HG03064 (cell line): ENCODE measurements around the gene LMBR1L.

ENCODE experiments used
- ATAC-seq: cut with Tn5 transposase; IDR thresholded peaks from one replicate; pipeline ENCODE4 v1.9.1; 2021; ENCODE audit warnings: low read depth; ENCODE audit not compliant: unreplicated experiment

LMBR1L gene

GRCh38 chr12:49121047-49121696 lies 10.5 kb upstream of the LMBR1L start:
- no peak for ATAC-seq

- ATAC-seq = peak; percentile 6
Measured at GRCh38 chr12:49111206-49111605, 559 bp upstream of the LMBR1L start.

DNA sequence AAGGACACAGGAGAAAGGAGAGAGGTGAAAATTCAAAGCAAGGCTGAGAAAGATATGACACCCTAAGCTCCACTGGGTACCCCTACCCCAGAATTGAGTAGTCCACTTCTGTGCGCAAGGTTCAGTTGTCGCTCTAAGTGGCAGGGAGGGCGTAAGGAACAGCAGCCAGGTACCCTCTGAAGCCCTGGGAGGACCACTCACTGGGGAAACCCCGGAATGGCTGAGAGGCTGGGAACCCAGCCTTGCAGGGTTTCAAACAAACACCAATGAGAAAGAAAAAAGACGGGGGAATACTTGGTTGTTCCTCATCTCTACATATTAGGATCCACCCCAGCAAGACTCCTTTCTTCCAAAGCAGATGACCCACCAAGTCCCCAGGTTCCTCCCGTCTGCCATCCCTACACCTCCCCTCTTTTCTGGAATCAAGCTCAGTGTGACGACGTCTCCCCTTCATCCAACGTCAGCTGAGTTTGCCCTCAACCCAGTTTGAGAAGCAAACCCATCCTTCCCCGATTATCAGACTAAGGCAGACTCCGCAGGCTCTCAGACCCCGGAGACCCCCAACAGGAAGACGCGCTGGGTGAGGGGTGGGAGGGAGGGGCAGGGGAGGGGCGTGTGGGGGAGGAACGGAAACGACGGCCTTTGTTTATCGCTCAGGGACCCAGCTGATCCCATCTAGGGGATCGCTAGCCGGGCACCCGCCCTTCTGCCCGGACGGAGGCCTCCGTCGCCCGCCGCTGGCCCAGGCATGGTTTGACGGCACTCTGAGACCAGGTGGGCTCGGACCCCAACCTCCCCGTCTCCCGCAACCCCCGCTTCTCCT lies 795 bp downstream of the LMBR1L start:
- no peak for ATAC-seq

GRCh38 chr12:49108958-49109404 lies 1.7 kb downstream of the LMBR1L start:
- no peak for ATAC-seq

- no peak for ATAC-seq
Measured at GRCh38 chr12:49105504-49106084, 5.1 kb downstream of the LMBR1L start.

GRCh38 chr12:49104822-49105221 lies 5.8 kb downstream of the LMBR1L start:
- no peak for ATAC-seq

- no peak for ATAC-seq
Measured at GRCh38 chr12:49100380-49100779, 10.3 kb downstream of the LMBR1L start.

DNA sequence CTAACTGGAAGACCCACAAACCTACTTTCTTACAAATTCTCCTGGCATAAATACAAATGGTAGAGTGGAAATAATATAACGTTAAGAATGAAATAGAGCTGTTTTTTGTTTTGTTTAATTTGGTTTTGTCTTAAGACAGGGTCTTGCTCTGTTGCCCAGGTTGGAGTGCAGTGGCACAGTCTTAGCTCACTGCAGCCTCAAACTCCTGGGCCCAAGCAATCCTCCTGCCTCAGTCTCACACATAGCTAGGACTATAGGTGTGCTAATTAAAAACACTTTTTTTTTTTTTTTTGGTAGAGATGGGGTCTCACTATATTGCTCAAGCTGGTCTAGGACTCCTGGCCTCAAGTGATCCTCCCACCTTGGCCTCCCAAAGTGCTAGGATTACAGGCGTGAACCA lies 11.9 kb downstream of the LMBR1L start:
- no peak for ATAC-seq

GRCh38 chr12:49098035-49098451 lies 12.6 kb downstream of the LMBR1L start:
- ATAC-seq = no peak

DNA sequence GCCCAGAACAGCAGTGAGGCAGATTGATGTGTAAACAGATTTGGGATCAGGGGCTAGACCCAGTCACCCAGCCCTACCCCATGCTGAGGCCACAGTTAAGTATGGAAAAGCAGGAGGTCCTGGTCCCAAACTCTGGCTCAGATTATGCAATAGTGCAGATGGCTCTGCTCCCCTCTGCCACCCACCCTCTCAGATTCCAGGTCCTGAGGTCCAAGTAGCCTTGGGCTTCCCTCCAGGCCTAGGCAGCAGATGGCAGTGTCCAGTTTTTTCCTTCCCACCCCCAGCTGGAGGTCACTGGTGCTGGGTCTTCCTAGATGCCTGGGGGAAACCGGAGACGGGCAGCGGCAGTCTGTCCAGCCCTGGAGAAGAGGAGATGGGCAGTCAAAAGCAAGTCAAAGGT lies 13.3 kb downstream of the LMBR1L start:
- no peak for ATAC-seq

DNA sequence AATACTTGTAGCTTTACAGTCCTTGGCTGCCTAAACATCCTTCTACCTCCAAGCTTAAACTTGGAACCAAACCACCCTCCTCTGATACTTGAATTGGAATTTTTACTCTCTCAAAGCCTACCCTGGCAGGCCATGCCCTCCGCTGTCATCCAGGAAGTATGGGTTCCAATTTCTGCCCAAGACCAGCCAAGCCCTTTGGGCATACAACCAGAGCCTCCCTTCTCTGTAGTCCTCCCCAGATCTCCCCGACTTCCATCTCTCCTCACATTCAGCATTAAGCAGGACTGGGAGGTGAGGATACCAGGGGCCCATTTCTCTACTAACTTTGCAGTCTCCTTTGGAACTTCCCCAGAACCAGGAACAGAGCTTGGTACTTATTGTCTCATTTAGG lies 15.7 kb downstream of the LMBR1L start:
- no peak for ATAC-seq

- no peak for ATAC-seq
Measured at GRCh38 chr12:49094160-49094974, 16.3 kb downstream of the LMBR1L start, which contains the start of gene DHH. Gene DHH, minus strand, starts transcription at chr12:49094801. Its CDS starts 289 bp downstream, at chr12:49094512.

DNA sequence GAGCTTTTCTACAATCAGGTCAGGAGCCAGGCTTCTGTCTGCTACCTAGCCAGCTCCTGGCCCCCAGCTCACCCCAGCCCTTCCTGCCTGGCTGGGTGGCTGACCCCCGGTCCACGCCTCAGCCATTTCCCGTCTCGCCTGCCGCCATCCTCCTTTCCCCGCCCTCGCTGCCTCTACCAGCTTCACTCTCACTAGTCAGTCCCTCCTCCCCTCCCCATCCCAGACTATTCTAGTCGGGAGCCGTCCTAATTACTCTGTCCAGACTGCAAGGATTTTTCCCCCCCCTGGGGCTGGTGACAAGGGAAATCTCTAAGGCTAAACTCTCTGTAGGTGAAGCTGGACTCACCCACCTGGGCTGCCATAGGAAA lies 16.9 kb downstream of the LMBR1L start:
- no peak for ATAC-seq

- no peak for ATAC-seq
Measured at GRCh38 chr12:49092816-49093406, 17.7 kb downstream of the LMBR1L start.

GRCh38 chr12:49092086-49092815 lies 18.4 kb downstream of the LMBR1L start:
- no peak for ATAC-seq

- no peak for ATAC-seq
Measured at GRCh38 chr12:49091836-49092085, 18.9 kb downstream of the LMBR1L start.

DNA sequence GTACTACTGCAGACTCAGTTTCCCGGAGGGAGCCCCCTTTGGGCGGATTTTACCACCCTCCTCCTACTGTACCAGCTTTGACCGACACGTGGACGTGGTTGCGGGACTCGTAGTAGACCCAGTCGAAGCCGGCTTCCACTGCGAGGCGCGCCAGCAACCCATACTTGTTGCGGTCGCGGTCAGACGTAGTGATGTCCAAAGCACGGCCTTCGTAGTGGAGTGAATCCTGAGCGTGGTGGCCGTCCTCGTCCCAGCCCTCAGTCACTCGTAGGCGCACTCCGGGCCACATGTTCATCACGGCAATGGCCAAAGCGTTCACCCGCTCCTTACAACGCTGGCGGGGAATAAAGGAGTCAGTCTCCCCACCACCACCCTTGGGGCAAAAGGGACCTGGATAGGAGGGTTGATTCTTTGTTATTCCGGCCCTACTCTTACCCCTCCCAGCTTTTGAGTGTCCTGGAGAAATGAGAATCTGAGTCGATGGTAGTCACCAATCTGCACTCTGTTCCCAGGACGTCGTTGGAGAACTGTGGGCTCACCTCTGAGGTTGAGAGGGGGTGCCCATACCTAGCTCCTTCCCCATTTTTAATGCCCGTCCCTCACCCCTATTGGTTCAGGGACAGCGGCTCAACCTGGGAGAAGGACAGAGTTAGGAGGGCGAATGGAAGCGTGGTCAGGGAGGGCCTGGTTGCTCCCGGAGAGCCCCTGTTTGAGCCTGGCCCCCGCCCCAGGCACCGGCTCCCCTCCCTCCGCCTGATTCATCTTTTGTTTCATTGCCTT lies 19.4 kb downstream of the LMBR1L start:
- no peak for ATAC-seq

DNA sequence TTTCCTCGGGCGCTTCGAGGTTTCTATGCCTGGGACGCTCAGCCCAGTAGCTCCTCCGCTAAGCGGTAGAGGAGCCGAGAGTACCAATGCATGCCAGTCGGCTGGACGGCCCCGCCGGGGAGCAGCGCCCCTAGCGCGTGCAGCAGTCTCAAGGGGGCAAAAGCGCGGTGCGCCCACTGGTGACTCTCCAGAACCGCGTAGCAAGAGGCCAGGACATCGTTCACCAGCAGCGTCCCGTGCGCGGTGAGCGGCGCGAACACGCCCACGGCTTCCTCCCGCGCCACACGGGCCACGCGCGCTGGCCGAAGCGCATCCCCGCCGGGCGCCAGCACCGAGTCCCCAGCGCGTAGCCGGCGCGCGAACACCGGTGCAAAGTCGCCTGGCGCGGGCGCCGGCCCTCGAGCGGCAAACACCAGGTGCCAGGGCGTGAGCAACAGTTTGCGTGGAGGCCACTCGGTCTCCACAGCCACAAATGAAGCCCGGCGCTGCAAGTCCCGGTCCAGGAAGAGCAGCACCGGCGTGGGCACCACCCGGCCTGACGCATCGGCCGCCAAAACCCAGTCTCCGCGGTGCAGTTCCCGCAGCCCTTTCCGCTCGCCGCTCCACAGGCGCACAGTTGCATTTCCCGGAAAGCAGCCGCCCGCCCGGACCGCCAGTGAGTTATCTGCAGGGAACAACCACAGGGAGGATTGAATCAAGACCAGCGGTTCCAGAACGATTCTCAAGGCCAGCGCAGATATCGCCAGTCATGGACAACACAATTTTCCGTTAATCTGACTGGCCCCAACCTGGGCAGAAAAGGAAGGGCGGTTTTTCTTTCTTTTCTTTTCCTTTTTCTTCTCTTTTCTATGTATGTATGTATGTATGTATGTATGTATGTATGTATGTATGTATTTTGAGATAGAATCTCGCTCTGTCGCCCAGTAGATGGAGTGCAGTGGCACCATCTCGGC lies 20.6 kb downstream of the LMBR1L start:
- no peak for ATAC-seq
